Measurements from ENCODE around the gene LRRFIP1.

LRRFIP1 gene

DNA sequence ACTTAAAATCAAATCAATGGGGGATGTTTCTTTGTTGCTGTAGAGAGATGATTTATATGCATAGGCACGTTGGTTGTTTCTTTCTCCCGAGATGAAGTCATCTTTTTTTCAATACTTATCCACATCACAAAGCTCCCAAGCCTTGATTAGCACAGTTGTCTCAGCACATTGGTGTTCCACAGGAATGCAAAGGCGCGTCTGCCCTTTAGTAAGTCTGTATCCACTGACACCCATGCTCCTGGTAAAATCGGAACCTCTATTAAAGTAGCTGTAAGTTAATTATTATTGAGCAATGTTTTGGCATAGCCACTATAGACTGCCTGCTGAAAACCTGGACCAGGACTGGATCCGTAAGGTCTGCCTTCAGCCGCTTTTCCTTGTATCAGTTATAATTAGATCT, 93.6 kb downstream of the LRRFIP1 start:
- no peak overlapping the region for H3K4me2 ChIP-seq (ENCODE audit: low read depth, low read length)
- H3K36me3 ChIP-seq (replicated peaks; ENCODE audit: insufficient read depth, low read length): 0 out of 2 replicates have a peak, but pooled peaks cover 4% of the 10 kb centered on the region
- H4K20me1 ChIP-seq (ENCODE audit: insufficient read depth, low read length): peaks cover 9% of the 10 kb centered on the region; the same call in 1 of the 2 replicates
- H3F3A ChIP-seq (ENCODE audit: insufficient read depth, low read length): peaks cover 4% of the 10 kb centered on the region; the same call in 1 of the 2 replicates
- H3K79me2 ChIP-seq (ENCODE audit: low read length): peaks cover 99% of the 10 kb centered on the region
- no peak overlapping the region for H3K9ac ChIP-seq (ENCODE audit: low read length)
- no peak overlapping the region for H2AFZ ChIP-seq (ENCODE audit: low read length)
- H3K27ac ChIP-seq (ENCODE audit: low read length): no peak overlapping the region
- H3K4me1 ChIP-seq (ENCODE audit: low read length): peaks cover 3% of the 10 kb centered on the region; the same call in 1 of the 2 replicates
- no peak for TF ChIP-seq EZH2 (optimal IDR thresholded peaks at IDR 0.05; ENCODE audit: low read depth, low read length)
- H3K27me3 ChIP-seq (replicated peaks; ENCODE audit: insufficient read depth, low read length): no peaks in the 10 kb centered on the region
- no peaks in the 10 kb centered on the region for H3K9me3 ChIP-seq (replicated peaks; ENCODE audit: insufficient read depth, low read length)
- DNase-seq: no peak
- H3K4me3 ChIP-seq (ENCODE audit: low read length): no peak overlapping the region
- H3K9me2 ChIP-seq (replicated peaks; ENCODE audit: insufficient read depth, low read length): no peaks in the 10 kb centered on the region

DNA sequence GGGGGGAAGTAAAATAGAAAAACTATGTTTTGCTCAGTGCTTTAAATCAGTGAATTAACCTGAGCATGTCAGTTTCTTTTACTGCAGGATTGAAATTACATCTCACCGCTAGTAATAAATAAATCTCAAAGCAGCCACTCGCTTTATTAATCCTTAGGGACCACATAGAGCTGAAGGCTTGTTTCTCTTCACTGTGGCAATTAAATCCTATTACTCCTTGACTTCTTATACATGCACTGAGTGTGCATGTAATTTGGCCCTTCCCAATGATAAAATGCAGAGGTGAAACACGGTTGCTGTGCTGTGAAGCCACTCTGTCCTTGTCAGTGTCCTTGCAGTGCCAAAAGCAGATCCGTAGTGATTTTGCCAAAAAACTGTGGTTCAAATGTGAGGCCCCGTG, 94.1 kb downstream of the LRRFIP1 start:
- Histone ChIP-seq H3K4me1 (ENCODE audit: low read length) (peaks cover 3% of the 10 kb centered on the region; the same call in 1 of the 2 replicates), H3K27ac (ENCODE audit: low read length) (no peak overlapping the region), H3K4me3 (ENCODE audit: low read length) (no peak overlapping the region), H3K9me2 (replicated peaks; ENCODE audit: insufficient read depth, low read length) (no peaks in the 10 kb centered on the region), H3K36me3 (replicated peaks; ENCODE audit: insufficient read depth, low read length) (0 out of 2 replicates have a peak, but pooled peaks cover 4% of the 10 kb centered on the region), H3K4me2 (ENCODE audit: low read depth, low read length) (no peak overlapping the region), H3K9me3 (replicated peaks; ENCODE audit: insufficient read depth, low read length) (no peaks in the 10 kb centered on the region), H3F3A (ENCODE audit: insufficient read depth, low read length) (peaks cover 4% of the 10 kb centered on the region; the same call in 1 of the 2 replicates), H4K20me1 (ENCODE audit: insufficient read depth, low read length) (peaks cover 9% of the 10 kb centered on the region; the same call in 1 of the 2 replicates), H3K79me2 (ENCODE audit: low read length) (peaks cover 99% of the 10 kb centered on the region), H3K27me3 (replicated peaks; ENCODE audit: insufficient read depth, low read length) (no peaks in the 10 kb centered on the region), H3K9ac (ENCODE audit: low read length) (no peak overlapping the region), H2AFZ (ENCODE audit: low read length) (no peak overlapping the region)
- no peak for TF ChIP-seq EZH2phosphoT487 (IDR thresholded peaks at IDR 0.05; ENCODE audit: low read length)
- TF ChIP-seq, protein P1, sequence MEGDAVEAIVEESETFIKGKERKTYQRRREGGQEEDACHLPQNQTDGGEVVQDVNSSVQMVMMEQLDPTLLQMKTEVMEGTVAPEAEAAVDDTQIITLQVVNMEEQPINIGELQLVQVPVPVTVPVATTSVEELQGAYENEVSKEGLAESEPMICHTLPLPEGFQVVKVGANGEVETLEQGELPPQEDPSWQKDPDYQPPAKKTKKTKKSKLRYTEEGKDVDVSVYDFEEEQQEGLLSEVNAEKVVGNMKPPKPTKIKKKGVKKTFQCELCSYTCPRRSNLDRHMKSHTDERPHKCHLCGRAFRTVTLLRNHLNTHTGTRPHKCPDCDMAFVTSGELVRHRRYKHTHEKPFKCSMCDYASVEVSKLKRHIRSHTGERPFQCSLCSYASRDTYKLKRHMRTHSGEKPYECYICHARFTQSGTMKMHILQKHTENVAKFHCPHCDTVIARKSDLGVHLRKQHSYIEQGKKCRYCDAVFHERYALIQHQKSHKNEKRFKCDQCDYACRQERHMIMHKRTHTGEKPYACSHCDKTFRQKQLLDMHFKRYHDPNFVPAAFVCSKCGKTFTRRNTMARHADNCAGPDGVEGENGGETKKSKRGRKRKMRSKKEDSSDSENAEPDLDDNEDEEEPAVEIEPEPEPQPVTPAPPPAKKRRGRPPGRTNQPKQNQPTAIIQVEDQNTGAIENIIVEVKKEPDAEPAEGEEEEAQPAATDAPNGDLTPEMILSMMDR (IDR thresholded peaks at IDR 0.05; ENCODE audit: low read length): no peak
- TF ChIP-seq EZH2 (optimal IDR thresholded peaks at IDR 0.05; ENCODE audit: low read depth, low read length): no peak
- no peak for DNase-seq

DNA sequence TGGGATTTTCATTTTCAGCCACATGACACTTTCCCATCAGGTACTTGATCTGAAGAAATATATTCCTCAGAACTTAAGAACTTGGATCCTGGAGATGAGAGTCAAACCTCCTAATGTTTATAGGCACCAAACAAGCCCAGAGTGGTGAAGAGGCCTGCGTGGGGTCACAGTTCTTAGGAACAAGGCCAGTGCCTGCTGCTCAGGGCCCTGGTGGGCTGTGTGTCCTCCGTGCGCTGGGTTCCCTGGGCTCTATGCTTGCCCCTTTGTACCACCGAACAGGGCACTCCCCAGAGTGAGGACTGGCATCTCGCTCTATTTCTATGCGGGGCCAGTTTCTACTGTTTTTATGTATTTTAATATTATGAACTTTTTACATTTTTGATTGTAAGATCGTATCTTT, 95.2 kb downstream of the LRRFIP1 start:
- no peak for DNase-seq
- Histone ChIP-seq H3K36me3 (replicated peaks; ENCODE audit: insufficient read depth, low read length) (0 out of 2 replicates have a peak, but pooled peaks cover 4% of the 10 kb centered on the region), H3K27me3 (replicated peaks; ENCODE audit: insufficient read depth, low read length) (no peaks in the 10 kb centered on the region), H3K4me1 (ENCODE audit: low read length) (peaks cover 3% of the 10 kb centered on the region; the same call in 1 of the 2 replicates), H3K27ac (ENCODE audit: low read length) (no peak overlapping the region), H3F3A (ENCODE audit: insufficient read depth, low read length) (peaks cover 4% of the 10 kb centered on the region; the same call in 1 of the 2 replicates), H3K79me2 (ENCODE audit: low read length) (peaks cover 99% of the 10 kb centered on the region), H3K9me3 (replicated peaks; ENCODE audit: insufficient read depth, low read length) (no peaks in the 10 kb centered on the region), H3K4me3 (ENCODE audit: low read length) (no peak overlapping the region), H2AFZ (ENCODE audit: low read length) (no peak overlapping the region), H3K9ac (ENCODE audit: low read length) (no peak overlapping the region), H3K9me2 (replicated peaks; ENCODE audit: insufficient read depth, low read length) (no peaks in the 10 kb centered on the region), H3K4me2 (ENCODE audit: low read depth, low read length) (no peak overlapping the region), H4K20me1 (ENCODE audit: insufficient read depth, low read length) (peaks cover 9% of the 10 kb centered on the region; the same call in 1 of the 2 replicates)
- no peak for TF ChIP-seq EZH2 (optimal IDR thresholded peaks at IDR 0.05; ENCODE audit: low read depth, low read length)
- TF ChIP-seq, protein P1 (IDR thresholded peaks at IDR 0.05; ENCODE audit: low read length): no peak

DNA sequence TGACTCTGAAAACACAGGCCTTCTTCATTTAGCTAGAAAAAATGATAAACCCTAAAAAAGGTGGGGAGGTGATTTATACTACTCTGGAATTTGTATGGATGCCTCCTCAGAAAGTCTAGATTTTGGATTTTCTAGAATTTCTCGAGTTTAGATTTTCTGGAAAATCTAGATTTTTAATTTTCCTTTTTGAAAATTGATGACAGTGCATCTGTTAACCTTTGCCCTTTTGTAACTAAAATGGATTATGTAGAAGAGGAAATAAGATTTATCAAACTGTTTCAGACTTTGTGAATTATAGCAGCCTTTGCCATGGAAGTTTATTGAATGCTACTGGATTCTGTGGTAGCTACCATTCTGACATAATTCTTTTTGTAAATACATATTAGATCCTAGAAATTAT, 95.6 kb downstream of the LRRFIP1 start:
- 0 out of 2 replicates have a peak, but pooled peaks cover 4% of the 10 kb centered on the region for H3K36me3 ChIP-seq (replicated peaks; ENCODE audit: insufficient read depth, low read length)

More for the DNA sequence above, 95.6 kb downstream of the LRRFIP1 start:
- Histone ChIP-seq H3K79me2 (ENCODE audit: low read length) (peaks cover 99% of the 10 kb centered on the region), H2AFZ (ENCODE audit: low read length) (no peak overlapping the region), H4K20me1 (ENCODE audit: insufficient read depth, low read length) (peaks cover 6% of the 10 kb centered on the region; the same call in 1 of the 2 replicates), H3K27ac (ENCODE audit: low read length) (no peak overlapping the region), H3F3A (ENCODE audit: insufficient read depth, low read length) (peaks cover 4% of the 10 kb centered on the region; the same call in 1 of the 2 replicates), H3K9me2 (replicated peaks; ENCODE audit: insufficient read depth, low read length) (no peaks in the 10 kb centered on the region), H3K4me3 (ENCODE audit: low read length) (no peak overlapping the region), H3K9me3 (replicated peaks; ENCODE audit: insufficient read depth, low read length) (no peaks in the 10 kb centered on the region), H3K9ac (ENCODE audit: low read length) (no peak overlapping the region), H3K4me1 (ENCODE audit: low read length) (peaks cover 3% of the 10 kb centered on the region; the same call in 1 of the 2 replicates), H3K27me3 (replicated peaks; ENCODE audit: insufficient read depth, low read length) (no peaks in the 10 kb centered on the region), H3K4me2 (ENCODE audit: low read depth, low read length) (no peak overlapping the region)
- TF ChIP-seq EZH2phosphoT487 (IDR thresholded peaks at IDR 0.05; ENCODE audit: low read length) (no peak), EZH2 (optimal IDR thresholded peaks at IDR 0.05; ENCODE audit: low read depth, low read length) (no peak)
- TF ChIP-seq, protein P1 (IDR thresholded peaks at IDR 0.05; ENCODE audit: low read length): no peak
- DNase-seq: no peak

Data from MM.1S (cell line).